Gastrocnemius medialis (tissue), 4 donors: ENCODE measurements around the gene C2CD4B. TPM values are rescaled to one million over a fixed set of nuclear protein-coding genes. Genes with fewer than 3 reads are reported as not detected.

Experiments
- ATAC-seq, 2 donors: fragments of 150-250 bp; one replicate each; pipeline ENCODE4 v1.9.1; 2016
- DNase-seq, 2 donors: peaks; one replicate each; pipeline ENCODE4 v3.0.0-alpha.2; 2019
- H3K27ac ChIP-seq, 4 donors: fragments of 200-600 bp; sonication (generic); 1 replicate in 1 of 4; 2 replicates in 3 of 4; pipeline ENCODE4 v1.5.1; 2016 to 2018; ENCODE audit warnings: mild to moderate bottlenecking in 2 of 4, moderate library complexity in 1 of 4
- H3K27me3 ChIP-seq, 3 donors: fragments of 200-600 bp; sonication (generic) in 2 of 3; 1 replicate in 1 of 3; 2 replicates in 2 of 3; pipeline versions ENCODE4 v1.5.1 to v1.6.0; 2016 to 2019; ENCODE audit warnings: mild to moderate bottlenecking in 1 of 3, moderate library complexity in 1 of 3
- H3K36me3 ChIP-seq, 2 donors: fragments of 200-600 bp; sonication (generic) in 1 of 2; one replicate each; pipeline ENCODE4 v1.5.1; 2017 to 2018
- H3K4me1 ChIP-seq, 2 donors: fragments of 200-600 bp; sonication (generic) in 1 of 2; one replicate each; pipeline ENCODE4 v1.5.1; 2016 to 2017; ENCODE audit warnings: mild to moderate bottlenecking in 2 of 2
- H3K4me3 ChIP-seq, 4 donors: fragments of 200-600 bp; sonication (generic) in 3 of 4; 1 replicate in 1 of 4; 2 replicates in 3 of 4; pipeline ENCODE4 v1.5.1; 2016 to 2019; ENCODE audit warnings: mild to moderate bottlenecking in 2 of 4
- H3K9me3 ChIP-seq, 3 donors: fragments of 200-600 bp; sonication (generic) in 2 of 3; 1 replicate in 1 of 3; 2 replicates in 2 of 3; pipeline ENCODE4 v1.5.1; 2016 to 2019
- POLR2A ChIP-seq, 2 donors: fragments of 450-650 bp; IDR thresholded peaks; one replicate each; pipeline ENCODE4 v1.6.1; 2017; ENCODE audit warnings: antibody characterized with exemption in 2 of 2, mild to moderate bottlenecking in 2 of 2, moderate library complexity in 2 of 2
- in situ Hi-C, 4 donors: fragments of 200-750 bp; cut with MboI; loops; one replicate each; pipeline versions ENCODE4 v1.15.0 to v1.8.0; 2017; ENCODE audit warnings: low sequenced_read_pairs in 4 of 4
- intact Hi-C: fragments of 100-400 bp; cut with DNase I; formaldehyde crosslinking; loops from one replicate; pipeline ENCODE4 v1.15.1; 2023; ENCODE audit warnings: low total_unique reads
- total RNA-seq, 4 donors: library from RNA; depleted of rRNA; stranded (reverse); fragments of >200 nt; gene quantifications; one replicate each; pipeline versions ENCODE4 v1.1.0 to v1.2.3, GENCODE V29; 2016
- TF ChIP-seq, protein P1 (sequence below), 5 experiments: fragments of 450-650 bp in 3 of 5; fragments of 200-600 bp in 2 of 5; sonication (generic) in 2 of 5; IDR thresholded peaks in 4 of 5; conservative IDR thresholded peaks in 1 of 5; 1 replicate in 4 of 5; 2 replicates in 1 of 5; pipeline ENCODE4 v1.5.1; 2016 to 2019; ENCODE audit warnings: antibody characterized with exemption in 5 of 5, mild to moderate bottlenecking in 3 of 5, moderate library complexity in 3 of 5

Gene C2CD4B
- total RNA-seq, 4 donors from 2014 or later = 1.5 to 3.2 (median 2.2) TPM

DNA sequence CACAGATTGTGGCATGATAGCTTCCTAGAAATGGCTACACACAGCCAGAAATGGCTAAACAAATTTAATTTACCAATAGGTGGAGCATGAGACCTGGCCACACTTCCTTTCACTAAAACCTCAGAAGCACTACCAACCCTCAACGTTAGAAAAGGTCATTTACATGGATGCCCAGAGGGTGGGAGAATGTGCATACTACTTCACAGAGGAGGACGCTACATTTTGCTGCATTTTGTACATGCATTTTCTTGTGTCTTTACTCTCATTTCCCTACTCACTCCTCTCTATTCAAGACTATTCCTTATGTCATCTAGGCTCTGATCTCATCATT, 40.1 kb downstream of the C2CD4B start:
- H3K4me1 ChIP-seq = peaks cover 4 to 8% of the 10 kb centered on the region in 2 donors
- intact Hi-C loops = no loop called here
- H3K36me3 ChIP-seq = no peaks in the 10 kb centered on the region
- no peaks in the 10 kb centered on the region for H3K9me3 ChIP-seq
- ATAC-seq (no peak), DNase-seq (no peak)
- TF ChIP-seq, protein P1, sequence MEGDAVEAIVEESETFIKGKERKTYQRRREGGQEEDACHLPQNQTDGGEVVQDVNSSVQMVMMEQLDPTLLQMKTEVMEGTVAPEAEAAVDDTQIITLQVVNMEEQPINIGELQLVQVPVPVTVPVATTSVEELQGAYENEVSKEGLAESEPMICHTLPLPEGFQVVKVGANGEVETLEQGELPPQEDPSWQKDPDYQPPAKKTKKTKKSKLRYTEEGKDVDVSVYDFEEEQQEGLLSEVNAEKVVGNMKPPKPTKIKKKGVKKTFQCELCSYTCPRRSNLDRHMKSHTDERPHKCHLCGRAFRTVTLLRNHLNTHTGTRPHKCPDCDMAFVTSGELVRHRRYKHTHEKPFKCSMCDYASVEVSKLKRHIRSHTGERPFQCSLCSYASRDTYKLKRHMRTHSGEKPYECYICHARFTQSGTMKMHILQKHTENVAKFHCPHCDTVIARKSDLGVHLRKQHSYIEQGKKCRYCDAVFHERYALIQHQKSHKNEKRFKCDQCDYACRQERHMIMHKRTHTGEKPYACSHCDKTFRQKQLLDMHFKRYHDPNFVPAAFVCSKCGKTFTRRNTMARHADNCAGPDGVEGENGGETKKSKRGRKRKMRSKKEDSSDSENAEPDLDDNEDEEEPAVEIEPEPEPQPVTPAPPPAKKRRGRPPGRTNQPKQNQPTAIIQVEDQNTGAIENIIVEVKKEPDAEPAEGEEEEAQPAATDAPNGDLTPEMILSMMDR (IDR thresholded peaks at IDR 0.05 in 4 of 5, conservative IDR thresholded peaks at IDR 0.05 in 1 of 5) = no peak
- no peak for TF ChIP-seq POLR2A (IDR thresholded peaks at IDR 0.05)
- in situ Hi-C loops = no loop called here
- no peak overlapping the region for H3K4me3 ChIP-seq
- H3K27me3 ChIP-seq = no peaks in the 10 kb centered on the region
- H3K27ac ChIP-seq = no peak overlapping the region

DNA sequence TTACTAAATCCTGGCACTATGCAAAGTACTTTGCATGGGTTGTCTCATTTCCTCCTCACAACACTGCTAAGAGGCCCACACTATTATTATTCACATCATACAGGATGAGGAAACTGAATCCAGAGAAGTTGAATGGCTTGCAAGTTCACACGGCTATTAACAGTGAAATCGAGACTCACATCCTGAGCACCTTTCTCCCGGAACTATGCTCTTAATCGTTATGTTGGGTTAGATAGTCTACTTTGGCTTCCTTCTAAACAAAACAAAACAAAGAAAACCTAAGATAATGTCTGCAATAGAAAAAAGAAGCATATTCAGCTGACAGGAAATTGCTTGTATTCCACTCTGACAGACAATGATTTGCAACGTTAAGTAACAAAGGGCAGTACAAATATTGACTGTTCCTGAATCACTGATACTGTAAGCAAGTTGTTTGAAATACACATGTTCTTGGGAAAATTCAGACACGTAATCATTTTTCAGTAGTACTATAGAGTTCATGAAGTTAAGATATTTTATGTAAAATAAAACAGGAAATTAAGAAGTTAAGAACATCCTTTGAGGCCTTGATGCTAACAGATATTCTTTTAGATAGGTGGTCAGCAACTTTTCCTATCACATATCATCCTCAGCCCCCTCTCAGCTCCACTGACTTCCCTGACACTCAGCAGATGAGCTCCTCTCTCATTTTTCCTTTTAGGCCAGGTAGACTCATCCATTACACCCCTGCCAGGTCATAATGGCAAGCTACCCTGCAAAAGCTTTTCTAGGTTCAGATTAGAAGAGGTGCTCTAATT, 40.7 kb downstream of the C2CD4B start:
- Histone ChIP-seq H3K36me3 (no peaks in the 10 kb centered on the region), H3K27me3 (no peaks in the 10 kb centered on the region), H3K9me3 (no peaks in the 10 kb centered on the region), H3K4me1 (peaks cover 8 to 13% of the 10 kb centered on the region in 2 donors), H3K27ac (no peak overlapping the region), H3K4me3 (no peak overlapping the region)
- in situ Hi-C loops = no loop called here
- no peak for DNase-seq
- ATAC-seq = no peak
- intact Hi-C loops = no loop called here
- TF ChIP-seq, protein P1 (IDR thresholded peaks at IDR 0.05 in 4 of 5, conservative IDR thresholded peaks at IDR 0.05 in 1 of 5) = no peak
- no peak for TF ChIP-seq POLR2A (IDR thresholded peaks at IDR 0.05)

DNA sequence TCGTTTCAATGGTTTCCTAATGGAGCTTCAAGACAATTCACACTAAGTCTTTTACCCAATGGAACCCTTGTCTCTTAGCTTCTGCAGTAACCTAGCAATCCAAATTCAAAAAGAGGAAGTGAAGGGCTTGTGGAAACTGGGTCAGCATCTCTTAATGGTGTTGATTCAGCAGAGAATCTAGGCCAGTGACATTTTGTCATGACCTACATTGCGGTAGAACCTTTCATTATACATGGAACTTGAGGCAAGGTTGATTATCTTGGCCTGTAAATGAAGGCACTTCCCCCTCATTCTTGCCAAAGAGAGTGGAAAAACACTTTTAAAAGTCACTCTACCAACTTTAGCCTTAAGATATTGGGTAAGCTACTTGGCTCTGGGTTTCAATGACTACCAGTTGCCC, 42.8 kb downstream of the C2CD4B start:
- TF ChIP-seq POLR2A (IDR thresholded peaks at IDR 0.05) = no peak
- TF ChIP-seq, protein P1 (IDR thresholded peaks at IDR 0.05 in 4 of 5, conservative IDR thresholded peaks at IDR 0.05 in 1 of 5) = no peak
- in situ Hi-C loops (no loop called here), intact Hi-C loops (no loop called here)
- Histone ChIP-seq H3K4me3 (no peak overlapping the region), H3K4me1 (peaks cover 18 to 20% of the 10 kb centered on the region in 2 donors), H3K27ac (no peak overlapping the region), H3K27me3 (no peaks in the 10 kb centered on the region), H3K9me3 (no peaks in the 10 kb centered on the region), H3K36me3 (no peaks in the 10 kb centered on the region)
- DNase-seq = no peak
- ATAC-seq = peak in 1 of 2 donors; percentile 23

GRCh38 chr15:62121273-62122015, 43.6 kb downstream of the C2CD4B start:
- ATAC-seq (no peak), DNase-seq (no peak)
- Histone ChIP-seq H3K27ac (no peak overlapping the region), H3K4me1 (peaks cover 18 to 20% of the 10 kb centered on the region in 2 donors), H3K27me3 (no peaks in the 10 kb centered on the region), H3K36me3 (no peaks in the 10 kb centered on the region), H3K4me3 (no peak overlapping the region), H3K9me3 (no peaks in the 10 kb centered on the region)
- TF ChIP-seq, protein P1 (IDR thresholded peaks at IDR 0.05 in 4 of 5, conservative IDR thresholded peaks at IDR 0.05 in 1 of 5) = no peak
- TF ChIP-seq POLR2A (IDR thresholded peaks at IDR 0.05) = no peak
- in situ Hi-C loops (no loop called here), intact Hi-C loops (no loop called here)
